ENCODE measurements around the gene PPARD. TPM values are rescaled to one million over a fixed set of nuclear protein-coding genes. Genes with fewer than 3 reads are reported as not detected.
"Not testable (repeated sequence)": the region's sequence is repeated elsewhere in the genome, so short reads cannot be mapped to it uniquely, and the experiment has no call there.

PPARD gene
- total RNA-seq, 1 donor from 2014 or later: 8.2 TPM

DNA sequence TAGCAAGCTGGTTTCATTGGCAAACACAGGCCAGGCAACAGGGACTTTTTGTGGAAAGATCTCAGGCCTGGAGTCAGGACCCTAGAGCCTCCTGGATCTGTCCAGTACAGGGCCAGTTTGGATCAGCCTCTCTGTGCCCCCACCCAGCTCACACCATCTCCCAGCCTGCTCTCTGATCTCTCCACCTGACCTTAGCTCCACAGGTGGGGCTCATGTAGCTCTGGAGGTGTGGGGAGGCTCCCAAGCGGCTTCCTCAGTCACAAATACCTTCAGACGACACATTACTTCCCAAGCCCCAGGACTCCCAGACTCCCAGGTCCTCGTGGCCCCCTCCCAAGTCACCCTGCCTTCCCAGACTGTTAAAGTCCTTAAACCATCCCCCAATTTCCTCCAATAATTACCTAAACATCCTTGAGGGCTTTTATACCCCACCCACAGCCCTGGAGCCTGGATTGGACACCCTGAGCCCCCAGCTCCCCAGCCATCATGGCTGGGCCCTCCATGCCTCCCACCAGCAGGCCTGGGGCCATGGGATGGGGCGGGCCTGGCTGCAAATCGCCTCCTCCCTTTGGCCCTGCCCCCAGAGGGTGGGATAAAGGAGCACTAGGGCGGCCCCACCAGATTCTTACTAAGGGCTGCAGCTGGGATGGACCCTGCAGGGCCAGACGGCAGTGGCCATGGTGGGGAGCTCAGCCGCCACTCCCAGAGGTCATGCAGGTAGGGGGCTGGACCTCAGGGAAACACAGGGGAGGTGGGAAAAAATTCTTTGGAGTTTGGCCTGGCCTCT, 93.9 kb downstream of the PPARD start:
- TF ChIP-seq, protein P1, sequence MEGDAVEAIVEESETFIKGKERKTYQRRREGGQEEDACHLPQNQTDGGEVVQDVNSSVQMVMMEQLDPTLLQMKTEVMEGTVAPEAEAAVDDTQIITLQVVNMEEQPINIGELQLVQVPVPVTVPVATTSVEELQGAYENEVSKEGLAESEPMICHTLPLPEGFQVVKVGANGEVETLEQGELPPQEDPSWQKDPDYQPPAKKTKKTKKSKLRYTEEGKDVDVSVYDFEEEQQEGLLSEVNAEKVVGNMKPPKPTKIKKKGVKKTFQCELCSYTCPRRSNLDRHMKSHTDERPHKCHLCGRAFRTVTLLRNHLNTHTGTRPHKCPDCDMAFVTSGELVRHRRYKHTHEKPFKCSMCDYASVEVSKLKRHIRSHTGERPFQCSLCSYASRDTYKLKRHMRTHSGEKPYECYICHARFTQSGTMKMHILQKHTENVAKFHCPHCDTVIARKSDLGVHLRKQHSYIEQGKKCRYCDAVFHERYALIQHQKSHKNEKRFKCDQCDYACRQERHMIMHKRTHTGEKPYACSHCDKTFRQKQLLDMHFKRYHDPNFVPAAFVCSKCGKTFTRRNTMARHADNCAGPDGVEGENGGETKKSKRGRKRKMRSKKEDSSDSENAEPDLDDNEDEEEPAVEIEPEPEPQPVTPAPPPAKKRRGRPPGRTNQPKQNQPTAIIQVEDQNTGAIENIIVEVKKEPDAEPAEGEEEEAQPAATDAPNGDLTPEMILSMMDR (conservative IDR thresholded peaks at IDR 0.05; ENCODE audit: low read depth, low read length): no peak
- no peak for DNase-seq (ENCODE audit: low read depth)
- H3K4me3 ChIP-seq (ENCODE audit: low read depth, low read length): no peak overlapping the region

DNA sequence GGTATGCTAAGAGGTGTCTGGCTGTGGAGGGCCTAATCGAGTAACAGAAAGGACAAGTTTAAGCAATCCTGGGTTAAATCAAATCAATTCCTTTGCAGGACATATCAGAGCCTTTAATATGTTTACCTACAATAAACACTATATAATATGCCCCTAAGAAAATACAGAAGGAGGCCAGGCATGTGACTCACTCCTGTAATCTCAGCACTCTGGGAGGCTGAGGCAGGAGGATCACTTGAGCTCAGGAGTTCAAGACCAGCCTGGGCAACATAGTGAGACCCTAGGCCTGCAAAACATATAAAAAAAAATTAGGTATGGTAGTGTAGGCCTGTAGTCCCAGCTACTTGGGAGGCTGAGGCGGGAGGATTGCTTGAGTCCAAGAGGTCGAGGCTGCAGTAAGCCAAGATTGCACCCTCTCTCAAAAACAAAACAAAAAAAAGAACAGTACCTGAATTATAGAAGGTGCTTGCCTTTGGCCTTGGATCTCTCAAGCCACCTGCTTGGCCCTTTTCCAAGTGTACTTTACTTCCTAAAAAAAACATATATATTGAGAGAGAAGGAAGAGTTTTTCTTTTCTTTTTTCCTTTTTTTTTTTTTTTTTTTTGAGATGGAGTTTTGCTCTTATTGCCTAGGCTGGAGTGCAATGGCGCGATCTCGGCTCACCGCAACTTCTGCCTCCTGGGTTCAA, 96.2 kb downstream of the PPARD start:
- not testable (repeated sequence) for H3K4me3 ChIP-seq (ENCODE audit: low read depth, low read length); DNase-seq (ENCODE audit: low read depth)

DNA sequence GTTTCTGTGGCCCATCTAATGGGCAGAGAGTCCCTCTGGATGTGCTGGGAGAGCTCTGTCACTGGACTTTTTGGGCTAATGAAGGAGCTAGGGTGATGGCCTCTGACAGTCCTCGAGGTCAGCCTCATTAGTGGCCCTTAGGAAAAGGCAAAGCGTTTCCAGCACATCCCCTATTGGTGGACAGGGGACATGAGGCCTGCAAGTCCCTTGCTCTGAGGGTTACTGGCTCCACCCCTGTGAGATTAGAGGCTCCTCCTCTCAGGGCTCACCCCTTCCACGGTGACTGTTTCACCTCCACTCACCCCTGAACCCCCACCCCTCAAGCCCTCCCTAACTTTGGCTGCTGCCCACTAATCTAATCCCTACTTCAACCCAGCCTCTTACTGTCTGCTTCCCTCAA, 97.0 kb downstream of the PPARD start:
- TF ChIP-seq, protein P1 (conservative IDR thresholded peaks at IDR 0.05; ENCODE audit: low read depth, low read length): no peak
- H3K4me3 ChIP-seq (ENCODE audit: low read depth, low read length): no peak overlapping the region
- DNase-seq (ENCODE audit: low read depth): no peak

GRCh38 chr6:35441205-35441604, 98.8 kb downstream of the PPARD start:
- H3K4me3 ChIP-seq (ENCODE audit: low read depth, low read length): no peak overlapping the region
- TF ChIP-seq, protein P1 (conservative IDR thresholded peaks at IDR 0.05; ENCODE audit: low read depth, low read length): no peak
- DNase-seq (ENCODE audit: low read depth): no peak

DNA sequence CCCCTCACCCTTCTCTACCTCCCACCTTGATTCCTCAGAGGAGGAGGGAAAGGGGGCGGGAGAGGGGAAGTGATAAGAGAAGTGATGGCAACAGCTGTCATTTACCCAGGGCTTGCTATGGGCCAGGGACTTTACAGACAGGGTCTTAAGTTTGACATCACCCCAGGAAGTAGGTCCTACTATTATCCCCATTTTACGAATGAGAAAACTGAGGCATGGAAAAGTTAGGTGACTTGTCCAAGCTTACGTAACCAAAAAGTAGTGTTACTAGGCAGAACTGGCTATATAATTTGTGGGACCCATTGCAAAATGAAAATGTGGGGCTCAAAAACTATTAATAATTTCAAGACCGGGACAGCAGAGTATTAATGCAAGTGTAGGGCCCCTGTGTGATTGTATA, 99.3 kb downstream of the PPARD start:
- H3K4me3 ChIP-seq (ENCODE audit: low read depth, low read length): no peak overlapping the region
- DNase-seq (ENCODE audit: low read depth): no peak
- TF ChIP-seq, protein P1 (conservative IDR thresholded peaks at IDR 0.05; ENCODE audit: low read depth, low read length): no peak

- TF ChIP-seq, protein P1 (conservative IDR thresholded peaks at IDR 0.05; ENCODE audit: low read depth, low read length): no peak
- H3K4me3 ChIP-seq (ENCODE audit: low read depth, low read length): no peak overlapping the region
- no peak for DNase-seq (ENCODE audit: low read depth)
Measured at GRCh38 chr6:35442693-35443092, 100.3 kb downstream of the PPARD start.

- H3K4me3 ChIP-seq (ENCODE audit: low read depth, low read length): no peak overlapping the region
- DNase-seq (ENCODE audit: low read depth): no peak
- TF ChIP-seq, protein P1 (conservative IDR thresholded peaks at IDR 0.05; ENCODE audit: low read depth, low read length): no peak
Measured at GRCh38 chr6:35443341-35444030, 101.1 kb downstream of the PPARD start.
